Measurements from ENCODE around the gene C10orf53. TPM values are rescaled to one million over a fixed set of nuclear protein-coding genes. Genes with fewer than 3 reads are reported as not detected.

Gene C10orf53
- total and polyA plus RNA-seq, 2 experiments from 2014 or later: not detected

DNA sequence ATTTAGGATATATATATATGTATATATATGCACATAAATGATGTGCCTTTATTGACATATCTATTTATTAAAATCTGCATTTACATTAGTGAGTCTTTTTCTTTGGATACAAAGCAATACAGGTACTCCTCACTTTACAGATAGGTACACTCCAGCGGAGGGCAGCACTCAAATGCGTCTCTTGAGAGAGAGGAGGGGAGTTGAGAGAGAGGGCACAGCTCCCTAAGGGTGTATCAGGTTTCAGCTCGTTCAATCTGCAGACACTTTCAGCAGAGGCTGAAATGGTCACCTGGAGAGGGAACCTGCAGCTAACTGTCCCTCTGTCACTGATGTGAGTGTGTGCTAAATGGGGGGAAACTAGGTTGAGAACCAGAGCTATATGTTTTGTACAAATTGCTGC, 21.5 kb downstream of the C10orf53 start:
- DNase-seq: no peak
- H3K79me2 ChIP-seq (ENCODE audit: insufficient read depth): no peaks in the 10 kb centered on the region
- H3K9ac ChIP-seq: no peak overlapping the region
- 0 to 2% methylated on average over 3 of the region's 3 CpGs for WGBS, 2 experiments (ENCODE audit: low coverage in 1 of 2, low lambda C conversion rate in 2 of 2, missing lambda C conversion rate in 2 of 2)
- H3K4me3 ChIP-seq: no peak overlapping the region
- no peak overlapping the region for H3K4me2 ChIP-seq (ENCODE audit: unreplicated experiment)
- no peaks in the 10 kb centered on the region for H4K20me1 ChIP-seq (ENCODE audit: insufficient read depth)
- H3K27ac ChIP-seq: no peak overlapping the region
- H3F3A ChIP-seq (ENCODE audit: insufficient read depth): no peaks in the 10 kb centered on the region
- H3K9me2 ChIP-seq (ENCODE audit: insufficient read depth): no peaks in the 10 kb centered on the region
- H3K4me1 ChIP-seq (ENCODE audit: insufficient read depth): no peaks in the 10 kb centered on the region
- peaks cover 44% of the 10 kb centered on the region for H3K27me3 ChIP-seq (replicated peaks; ENCODE audit: insufficient read depth)
- no peak overlapping the region for H2AFZ ChIP-seq
- no peaks in the 10 kb centered on the region for H3K36me3 ChIP-seq (ENCODE audit: low read depth)
- H3K9me3 ChIP-seq (ENCODE audit: low read depth): no peaks in the 10 kb centered on the region
- in situ Hi-C loops (cut with MboI): no loop called here
- TF ChIP-seq EZH2 (IDR thresholded peaks at IDR 0.05; ENCODE audit: insufficient read depth, poor library complexity, severe bottlenecking): no peak
- no peak for TF ChIP-seq EZH2phosphoT487 (IDR thresholded peaks at IDR 0.05; ENCODE audit: insufficient read depth, low read depth)

DNA sequence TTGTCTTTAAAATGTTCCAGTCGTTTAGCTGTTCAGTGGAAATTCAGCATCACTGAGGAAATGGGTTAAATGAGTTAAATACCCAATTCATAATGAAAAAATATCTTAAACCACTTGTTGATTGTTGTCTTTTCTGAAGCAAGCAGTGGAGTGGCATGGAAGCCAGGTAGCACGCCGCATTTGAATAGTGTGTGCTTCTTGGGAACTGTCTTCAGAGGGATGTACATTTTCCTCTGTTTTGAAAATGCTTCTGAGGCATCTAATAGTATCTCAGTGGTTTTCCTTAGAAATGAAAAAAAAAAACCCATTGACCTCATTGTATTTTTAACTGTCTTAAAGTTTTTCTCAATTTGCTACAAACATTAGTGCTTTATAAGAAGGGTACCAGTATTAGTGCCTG, 28.1 kb downstream of the C10orf53 start:
- DNase-seq: no peak
- Histone ChIP-seq H4K20me1 (ENCODE audit: insufficient read depth) (no peaks in the 10 kb centered on the region), H3K9me2 (ENCODE audit: insufficient read depth) (no peaks in the 10 kb centered on the region), H3K4me2 (ENCODE audit: unreplicated experiment) (no peak overlapping the region), H3K79me2 (ENCODE audit: insufficient read depth) (no peaks in the 10 kb centered on the region), H3K4me1 (ENCODE audit: insufficient read depth) (no peaks in the 10 kb centered on the region), H3K27me3 (replicated peaks; ENCODE audit: insufficient read depth) (peaks cover 50% of the 10 kb centered on the region), H3K4me3 (no peak overlapping the region), H3K27ac (no peak overlapping the region), H3K9ac (no peak overlapping the region), H3K36me3 (ENCODE audit: low read depth) (no peaks in the 10 kb centered on the region), H2AFZ (no peak overlapping the region), H3F3A (ENCODE audit: insufficient read depth) (no peaks in the 10 kb centered on the region), H3K9me3 (ENCODE audit: low read depth) (no peaks in the 10 kb centered on the region)
- WGBS, 2 experiments (ENCODE audit: low coverage in 1 of 2, low lambda C conversion rate in 2 of 2, missing lambda C conversion rate in 2 of 2): 24 to 32% methylated on average over 3 of the region's 3 CpGs
- TF ChIP-seq EZH2phosphoT487 (IDR thresholded peaks at IDR 0.05; ENCODE audit: insufficient read depth, low read depth) (no peak), EZH2 (IDR thresholded peaks at IDR 0.05; ENCODE audit: insufficient read depth, poor library complexity, severe bottlenecking) (no peak)
- in situ Hi-C loops (cut with MboI): no loop called here

DNA sequence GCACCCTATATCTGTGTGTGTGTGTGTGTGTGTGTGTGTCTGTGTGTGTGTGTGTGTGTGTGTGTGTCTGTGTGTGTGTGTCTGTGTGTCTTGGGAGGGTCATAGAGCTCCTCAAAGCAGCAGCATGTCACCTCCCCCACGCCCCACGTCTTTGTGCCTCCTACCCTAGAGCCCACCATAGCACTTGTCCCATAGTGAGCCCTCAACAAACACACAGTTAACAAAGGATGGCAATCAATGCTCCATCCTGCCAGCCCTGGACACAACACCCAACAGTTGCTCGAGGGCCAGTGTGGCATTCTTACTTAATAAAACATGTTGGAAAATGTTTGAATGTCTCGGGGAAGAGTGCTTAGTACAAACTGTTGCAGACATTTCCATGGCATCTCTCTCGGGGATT, 30.5 kb downstream of the C10orf53 start:
- TF ChIP-seq EZH2phosphoT487 (IDR thresholded peaks at IDR 0.05; ENCODE audit: insufficient read depth, low read depth) (no peak), EZH2 (IDR thresholded peaks at IDR 0.05; ENCODE audit: insufficient read depth, poor library complexity, severe bottlenecking) (no peak)
- Histone ChIP-seq H3K79me2 (ENCODE audit: insufficient read depth) (no peaks in the 10 kb centered on the region), H3K36me3 (ENCODE audit: low read depth) (no peaks in the 10 kb centered on the region), H3K27ac (no peak overlapping the region), H3K4me2 (ENCODE audit: unreplicated experiment) (no peak overlapping the region), H3K4me3 (no peak overlapping the region), H3K9me2 (ENCODE audit: insufficient read depth) (no peaks in the 10 kb centered on the region), H3K4me1 (ENCODE audit: insufficient read depth) (no peaks in the 10 kb centered on the region), H3K9ac (no peak overlapping the region), H3K9me3 (ENCODE audit: low read depth) (no peaks in the 10 kb centered on the region), H2AFZ (no peak overlapping the region), H3K27me3 (replicated peaks; ENCODE audit: insufficient read depth) (peaks cover 39% of the 10 kb centered on the region), H3F3A (ENCODE audit: insufficient read depth) (no peaks in the 10 kb centered on the region), H4K20me1 (ENCODE audit: insufficient read depth) (no peaks in the 10 kb centered on the region)
- WGBS, 2 experiments (ENCODE audit: low coverage in 1 of 2, low lambda C conversion rate in 2 of 2, missing lambda C conversion rate in 2 of 2): 38 to 42% methylated on average over 5 of the region's 5 CpGs
- in situ Hi-C loops (cut with MboI): no loop called here
- DNase-seq: no peak

DNA sequence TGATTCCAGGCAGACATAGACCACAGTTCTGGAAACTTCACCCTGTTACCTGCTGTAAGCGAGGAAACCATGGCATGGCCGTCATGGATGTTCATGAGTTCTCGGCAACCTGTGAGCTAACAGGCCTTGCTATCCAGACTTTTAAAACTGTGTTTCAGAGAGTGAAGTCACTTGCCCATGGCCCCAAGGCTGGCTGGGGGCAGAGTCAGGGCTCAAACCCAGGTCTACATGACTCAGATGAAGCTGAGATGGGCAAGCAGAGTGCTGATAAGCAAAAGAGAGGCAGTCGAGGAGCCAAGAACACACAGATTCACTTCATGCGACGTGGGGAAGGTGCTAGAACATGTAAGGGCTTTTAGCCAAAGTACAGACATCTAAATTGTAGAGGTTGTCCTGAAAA, 31.5 kb downstream of the C10orf53 start:
- no peaks in the 10 kb centered on the region for H3K9me3 ChIP-seq (ENCODE audit: low read depth)
- H3K9me2 ChIP-seq (ENCODE audit: insufficient read depth): no peaks in the 10 kb centered on the region
- peaks cover 30% of the 10 kb centered on the region for H3K27me3 ChIP-seq (replicated peaks; ENCODE audit: insufficient read depth)
- in situ Hi-C loops (cut with MboI): no loop called here
- H3K4me2 ChIP-seq (ENCODE audit: unreplicated experiment): no peak overlapping the region
- no peaks in the 10 kb centered on the region for H3K36me3 ChIP-seq (ENCODE audit: low read depth)
- H3K4me3 ChIP-seq: no peak overlapping the region
- no peaks in the 10 kb centered on the region for H3K4me1 ChIP-seq (ENCODE audit: insufficient read depth)
- TF ChIP-seq EZH2 (IDR thresholded peaks at IDR 0.05; ENCODE audit: insufficient read depth, poor library complexity, severe bottlenecking): no peak
- no peak for TF ChIP-seq EZH2phosphoT487 (IDR thresholded peaks at IDR 0.05; ENCODE audit: insufficient read depth, low read depth)
- H4K20me1 ChIP-seq (ENCODE audit: insufficient read depth): no peaks in the 10 kb centered on the region
- H2AFZ ChIP-seq: no peak overlapping the region
- no peaks in the 10 kb centered on the region for H3F3A ChIP-seq (ENCODE audit: insufficient read depth)
- no peaks in the 10 kb centered on the region for H3K79me2 ChIP-seq (ENCODE audit: insufficient read depth)
- WGBS, 2 experiments (ENCODE audit: low coverage in 1 of 2, low lambda C conversion rate in 2 of 2, missing lambda C conversion rate in 2 of 2): 24 to 43% methylated on average over 6 of the region's 6 CpGs
- H3K9ac ChIP-seq: no peak overlapping the region
- no peak overlapping the region for H3K27ac ChIP-seq
- DNase-seq: no peak

DNA sequence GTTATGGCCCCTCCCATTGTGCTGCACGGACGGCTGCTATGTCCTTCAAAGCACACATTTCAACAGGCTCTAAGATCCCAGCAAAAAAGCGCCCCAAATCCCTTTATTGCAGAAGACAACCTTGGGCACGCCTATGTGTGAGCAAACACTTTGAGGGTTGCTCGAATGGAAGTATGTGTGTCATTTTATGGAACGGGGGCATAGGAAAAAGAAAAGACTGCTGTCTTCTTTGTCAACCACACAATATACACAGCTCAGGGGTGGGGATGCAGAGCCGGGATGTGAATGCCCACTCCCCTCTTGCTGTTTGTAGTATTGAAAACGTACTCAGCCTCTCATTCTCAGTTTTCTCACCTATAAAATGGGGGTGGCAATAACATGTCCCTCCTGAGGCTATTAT, 32.0 kb downstream of the C10orf53 start:
- Histone ChIP-seq H3K79me2 (ENCODE audit: insufficient read depth) (no peaks in the 10 kb centered on the region), H3K9me3 (ENCODE audit: low read depth) (no peaks in the 10 kb centered on the region), H3K27ac (no peak overlapping the region), H3K36me3 (ENCODE audit: low read depth) (no peaks in the 10 kb centered on the region), H2AFZ (no peak overlapping the region), H3K4me1 (ENCODE audit: insufficient read depth) (no peaks in the 10 kb centered on the region), H4K20me1 (ENCODE audit: insufficient read depth) (no peaks in the 10 kb centered on the region), H3K9me2 (ENCODE audit: insufficient read depth) (no peaks in the 10 kb centered on the region), H3F3A (ENCODE audit: insufficient read depth) (no peaks in the 10 kb centered on the region), H3K27me3 (replicated peaks; ENCODE audit: insufficient read depth) (peaks cover 30% of the 10 kb centered on the region), H3K4me2 (ENCODE audit: unreplicated experiment) (no peak overlapping the region), H3K4me3 (no peak overlapping the region), H3K9ac (no peak overlapping the region)
- DNase-seq: no peak
- in situ Hi-C loops (cut with MboI): no loop called here
- TF ChIP-seq EZH2 (IDR thresholded peaks at IDR 0.05; ENCODE audit: insufficient read depth, poor library complexity, severe bottlenecking) (no peak), EZH2phosphoT487 (IDR thresholded peaks at IDR 0.05; ENCODE audit: insufficient read depth, low read depth) (no peak)
- 14% methylated on average over 8 of the region's 8 CpGs for WGBS, 2 experiments (ENCODE audit: low coverage in 1 of 2, low lambda C conversion rate in 2 of 2, missing lambda C conversion rate in 2 of 2)

Data from GM23248 (cell line).